Measurements from ENCODE around the gene HTR2C.
"Not testable (repeated sequence)": the region's sequence is repeated elsewhere in the genome, so short reads cannot be mapped to it uniquely, and the experiment has no call there.

Gene HTR2C

DNA sequence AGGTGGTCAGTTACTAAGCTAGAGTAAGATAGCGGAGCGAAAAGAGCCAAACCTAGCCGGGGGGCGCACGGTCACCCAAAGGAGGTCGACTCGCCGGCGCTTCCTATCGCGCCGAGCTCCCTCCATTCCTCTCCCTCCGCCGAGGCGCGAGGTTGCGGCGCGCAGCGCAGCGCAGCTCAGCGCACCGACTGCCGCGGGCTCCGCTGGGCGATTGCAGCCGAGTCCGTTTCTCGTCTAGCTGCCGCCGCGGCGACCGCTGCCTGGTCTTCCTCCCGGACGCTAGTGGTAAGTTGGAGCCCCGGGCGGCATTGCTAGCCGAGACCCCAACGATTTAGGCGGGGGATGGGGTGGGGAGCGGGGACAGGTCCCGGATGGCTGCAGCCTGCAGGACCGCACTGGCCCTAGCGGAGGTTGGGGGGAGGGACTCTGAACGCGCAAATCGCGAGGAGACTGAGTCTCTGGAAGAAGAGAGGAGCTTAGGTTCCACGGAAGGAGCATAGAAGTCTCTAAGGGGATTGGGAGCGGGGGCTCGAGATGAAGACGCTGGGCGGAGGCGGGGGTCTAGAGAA is 573 bp downstream of the HTR2C start:
- TF ChIP-seq, protein P1, sequence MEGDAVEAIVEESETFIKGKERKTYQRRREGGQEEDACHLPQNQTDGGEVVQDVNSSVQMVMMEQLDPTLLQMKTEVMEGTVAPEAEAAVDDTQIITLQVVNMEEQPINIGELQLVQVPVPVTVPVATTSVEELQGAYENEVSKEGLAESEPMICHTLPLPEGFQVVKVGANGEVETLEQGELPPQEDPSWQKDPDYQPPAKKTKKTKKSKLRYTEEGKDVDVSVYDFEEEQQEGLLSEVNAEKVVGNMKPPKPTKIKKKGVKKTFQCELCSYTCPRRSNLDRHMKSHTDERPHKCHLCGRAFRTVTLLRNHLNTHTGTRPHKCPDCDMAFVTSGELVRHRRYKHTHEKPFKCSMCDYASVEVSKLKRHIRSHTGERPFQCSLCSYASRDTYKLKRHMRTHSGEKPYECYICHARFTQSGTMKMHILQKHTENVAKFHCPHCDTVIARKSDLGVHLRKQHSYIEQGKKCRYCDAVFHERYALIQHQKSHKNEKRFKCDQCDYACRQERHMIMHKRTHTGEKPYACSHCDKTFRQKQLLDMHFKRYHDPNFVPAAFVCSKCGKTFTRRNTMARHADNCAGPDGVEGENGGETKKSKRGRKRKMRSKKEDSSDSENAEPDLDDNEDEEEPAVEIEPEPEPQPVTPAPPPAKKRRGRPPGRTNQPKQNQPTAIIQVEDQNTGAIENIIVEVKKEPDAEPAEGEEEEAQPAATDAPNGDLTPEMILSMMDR (IDR thresholded peaks at IDR 0.05; ENCODE audit: insufficient read depth, low read length, poor library complexity, severe bottlenecking), result no peak
- no peaks in the 10 kb centered on the region for H3K27me3 ChIP-seq (replicated peaks; ENCODE audit: control insufficient read depth, insufficient read depth, low read length)
- no peak for DNase-seq (ENCODE audit: extremely low read depth, insufficient read length)
- H3K36me3 ChIP-seq (ENCODE audit: control insufficient read depth, insufficient read depth, low read length), result no peaks in the 10 kb centered on the region
- H3K4me3 ChIP-seq (replicated peaks; ENCODE audit: low read depth, low read length), result no peak overlapping the region

DNA sequence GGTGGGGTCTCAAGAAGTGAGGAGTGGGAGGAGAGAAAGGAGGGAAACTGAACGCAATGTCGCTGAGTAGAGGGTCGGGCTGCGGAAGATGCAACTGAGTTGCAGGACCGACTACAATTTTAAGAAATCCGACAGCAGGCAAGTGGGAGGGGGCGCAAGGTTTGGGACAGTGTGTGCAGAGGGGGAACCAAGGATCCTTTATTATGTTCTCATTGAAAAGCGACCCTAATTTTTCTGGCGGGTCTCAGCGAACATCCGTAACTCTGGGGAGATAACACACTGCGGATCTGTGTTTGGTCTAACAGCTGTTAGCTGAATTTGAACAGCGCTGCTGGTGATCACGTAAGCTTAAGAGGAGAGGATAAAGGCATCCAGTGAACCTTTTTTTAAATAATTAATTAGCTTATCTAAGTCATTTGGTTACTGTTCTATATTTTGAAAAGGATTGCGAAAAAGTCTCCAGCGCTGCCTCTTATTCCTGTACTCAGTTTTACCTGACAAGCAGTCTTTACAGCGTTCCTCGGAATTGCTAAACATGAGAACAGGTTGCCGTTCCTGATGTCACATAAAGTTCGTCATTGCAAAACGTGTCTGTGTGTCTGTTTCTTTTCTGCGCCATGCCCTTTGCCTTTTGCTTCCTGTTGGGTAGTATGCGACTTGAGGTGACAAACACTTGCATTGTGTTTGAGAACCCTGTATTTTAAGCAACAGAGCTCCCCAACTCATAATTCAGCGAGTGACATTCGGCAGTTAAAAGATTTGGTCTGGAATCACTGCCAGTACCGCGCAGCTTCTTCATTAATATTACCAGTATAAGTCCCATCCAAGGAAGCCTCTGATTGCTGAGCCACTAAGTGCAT is 1.3 kb downstream of the HTR2C start:
- no peak for DNase-seq (ENCODE audit: extremely low read depth, insufficient read length)

GRCh38 chrX:114591121-114591520 is 7.2 kb downstream of the HTR2C start:
- Histone ChIP-seq H3K4me3 (replicated peaks; ENCODE audit: low read depth, low read length) (no peak overlapping the region), H3K36me3 (ENCODE audit: control insufficient read depth, insufficient read depth, low read length) (no peaks in the 10 kb centered on the region), H3K27me3 (replicated peaks; ENCODE audit: control insufficient read depth, insufficient read depth, low read length) (no peaks in the 10 kb centered on the region)
- TF ChIP-seq, protein P1 (IDR thresholded peaks at IDR 0.05; ENCODE audit: insufficient read depth, low read length, poor library complexity, severe bottlenecking), result no peak
- no peak for DNase-seq (ENCODE audit: extremely low read depth, insufficient read length)

More for the DNA sequence above, 1.3 kb downstream of the HTR2C start:
- Histone ChIP-seq H3K36me3 (ENCODE audit: control insufficient read depth, insufficient read depth, low read length) (no peaks in the 10 kb centered on the region), H3K4me3 (replicated peaks; ENCODE audit: low read depth, low read length) (no peak overlapping the region), H3K27me3 (replicated peaks; ENCODE audit: control insufficient read depth, insufficient read depth, low read length) (no peaks in the 10 kb centered on the region)
- TF ChIP-seq, protein P1 (IDR thresholded peaks at IDR 0.05; ENCODE audit: insufficient read depth, low read length, poor library complexity, severe bottlenecking), result no peak

- TF ChIP-seq, protein P1 (IDR thresholded peaks at IDR 0.05; ENCODE audit: insufficient read depth, low read length, poor library complexity, severe bottlenecking), result no peak
- H3K27me3 ChIP-seq (replicated peaks; ENCODE audit: control insufficient read depth, insufficient read depth, low read length), result no peaks in the 10 kb centered on the region
Measured at GRCh38 chrX:114599305-114599704, 15.4 kb downstream of the HTR2C start.

DNA sequence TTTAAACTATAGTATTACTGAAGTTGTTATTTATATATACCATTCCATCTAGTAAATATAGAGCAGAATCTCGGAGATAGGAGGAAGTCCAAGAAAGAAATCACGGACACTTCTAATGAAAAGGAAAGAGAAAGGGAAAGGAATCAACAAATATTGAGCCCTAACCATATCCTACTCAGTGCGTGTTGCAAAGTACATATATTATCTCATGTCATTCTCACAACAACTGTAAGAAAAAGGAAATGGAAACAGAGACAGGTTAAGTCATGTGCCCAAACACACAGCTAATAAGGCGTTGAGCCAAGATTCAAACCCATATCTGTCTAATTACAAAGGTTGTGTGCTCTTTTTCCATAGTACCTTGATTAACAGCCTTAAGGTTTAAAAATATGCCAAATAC is 16.0 kb downstream of the HTR2C start:
- H3K4me3 ChIP-seq (replicated peaks; ENCODE audit: low read depth, low read length), result no peak overlapping the region
- TF ChIP-seq, protein P1 (IDR thresholded peaks at IDR 0.05; ENCODE audit: insufficient read depth, low read length, poor library complexity, severe bottlenecking), result no peak
- H3K27me3 ChIP-seq (replicated peaks; ENCODE audit: control insufficient read depth, insufficient read depth, low read length), result no peaks in the 10 kb centered on the region
- no peak for DNase-seq (ENCODE audit: extremely low read depth, insufficient read length)
- H3K36me3 ChIP-seq (ENCODE audit: control insufficient read depth, insufficient read depth, low read length), result no peaks in the 10 kb centered on the region

More at GRCh38 chrX:114599305-114599704, 15.4 kb downstream of the HTR2C start:
- H3K36me3 ChIP-seq (ENCODE audit: control insufficient read depth, insufficient read depth, low read length), result no peaks in the 10 kb centered on the region
- DNase-seq (ENCODE audit: extremely low read depth, insufficient read length), result no peak
- H3K4me3 ChIP-seq (replicated peaks; ENCODE audit: low read depth, low read length), result no peak overlapping the region

- H3K36me3 ChIP-seq (ENCODE audit: control insufficient read depth, insufficient read depth, low read length); DNase-seq (ENCODE audit: extremely low read depth, insufficient read length); H3K27me3 ChIP-seq (replicated peaks; ENCODE audit: control insufficient read depth, insufficient read depth, low read length); H3K4me3 ChIP-seq (replicated peaks; ENCODE audit: low read depth, low read length): not testable (repeated sequence)
Measured at GRCh38 chrX:114606619-114607018, 22.7 kb downstream of the HTR2C start.
